PC-3 (cell line): ENCODE measurements around the gene KCTD20.

ENCODE experiments used
- EZH2 ChIP-seq: fragments of 300-600 bp; sonication (generic); IDR thresholded peaks from one replicate; pipeline ENCODE4 v1.6.1; 2017; ENCODE audit warnings: antibody characterized with exemption, mild to moderate bottlenecking, low read length; ENCODE audit not compliant: unreplicated experiment
- TF ChIP-seq, protein P1 (sequence below): fragments of 300-600 bp; sonication (generic); conservative IDR thresholded peaks from 2 replicates; pipeline ENCODE4 v1.5.1; 2017; ENCODE audit warnings: antibody characterized with exemption, low read depth, mild to moderate bottlenecking, low read length

DNA sequence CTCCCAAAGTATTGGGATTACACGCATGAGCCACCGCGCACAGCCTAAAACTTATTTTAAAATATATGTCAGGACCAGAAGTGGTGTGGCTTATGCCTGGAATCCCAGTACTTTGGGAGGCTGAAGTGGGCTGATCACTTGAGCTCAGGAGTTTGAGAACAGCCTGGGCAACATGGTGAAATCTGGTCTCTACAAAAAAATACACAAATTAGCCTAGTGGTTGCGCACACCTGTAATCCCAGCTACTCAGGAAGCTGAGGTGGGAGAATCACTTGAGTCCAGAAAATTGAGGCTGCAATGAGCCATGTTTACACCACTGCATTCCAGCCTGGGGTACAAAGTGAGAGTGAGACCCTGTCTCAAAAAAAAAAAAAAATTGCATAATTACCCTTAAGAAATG lies 13.9 kb upstream of the KCTD20 start:
- TF ChIP-seq, protein P1, sequence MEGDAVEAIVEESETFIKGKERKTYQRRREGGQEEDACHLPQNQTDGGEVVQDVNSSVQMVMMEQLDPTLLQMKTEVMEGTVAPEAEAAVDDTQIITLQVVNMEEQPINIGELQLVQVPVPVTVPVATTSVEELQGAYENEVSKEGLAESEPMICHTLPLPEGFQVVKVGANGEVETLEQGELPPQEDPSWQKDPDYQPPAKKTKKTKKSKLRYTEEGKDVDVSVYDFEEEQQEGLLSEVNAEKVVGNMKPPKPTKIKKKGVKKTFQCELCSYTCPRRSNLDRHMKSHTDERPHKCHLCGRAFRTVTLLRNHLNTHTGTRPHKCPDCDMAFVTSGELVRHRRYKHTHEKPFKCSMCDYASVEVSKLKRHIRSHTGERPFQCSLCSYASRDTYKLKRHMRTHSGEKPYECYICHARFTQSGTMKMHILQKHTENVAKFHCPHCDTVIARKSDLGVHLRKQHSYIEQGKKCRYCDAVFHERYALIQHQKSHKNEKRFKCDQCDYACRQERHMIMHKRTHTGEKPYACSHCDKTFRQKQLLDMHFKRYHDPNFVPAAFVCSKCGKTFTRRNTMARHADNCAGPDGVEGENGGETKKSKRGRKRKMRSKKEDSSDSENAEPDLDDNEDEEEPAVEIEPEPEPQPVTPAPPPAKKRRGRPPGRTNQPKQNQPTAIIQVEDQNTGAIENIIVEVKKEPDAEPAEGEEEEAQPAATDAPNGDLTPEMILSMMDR: no peak
- TF ChIP-seq EZH2: no peak
